Neural progenitor cell (in vitro differentiated cells): Measurements from ENCODE around the gene TSR3. TPM values are rescaled to one million over a fixed set of nuclear protein-coding genes. Genes with fewer than 3 reads are reported as not detected.

ENCODE experiments used
- DNase-seq: peaks from one replicate; pipeline ENCODE4 v3.0.0-alpha.2; 2016; ENCODE audit warnings: low spot score
- H2AFZ ChIP-seq: fragments of 200-600 bp; sonication (generic); replicated peaks from 2 replicates; pipeline ENCODE4 v1.6.1; 2016; ENCODE audit warnings: antibody characterized with exemption
- H3F3A ChIP-seq: fragments of 200-600 bp; sonication (generic); 2 replicates; pipeline ENCODE4 v1.6.1; 2016; ENCODE audit warnings: antibody characterized with exemption, low read depth
- H3K27ac ChIP-seq: fragments of 200-600 bp; sonication (generic); 2 replicates; pipeline ENCODE4 v1.5.1; 2016; ENCODE audit warnings: mild to moderate bottlenecking
- H3K27me3 ChIP-seq: fragments of 200-600 bp; sonication (generic); 2 replicates; pipeline ENCODE4 v1.6.1; 2016; ENCODE audit warnings: mild to moderate bottlenecking, moderate library complexity
- H3K36me3 ChIP-seq: fragments of 200-600 bp; sonication (generic); 2 replicates; pipeline ENCODE4 v1.5.1; 2016
- H3K4me1 ChIP-seq: fragments of 200-600 bp; sonication (generic); 2 replicates; pipeline ENCODE4 v1.6.1; 2016; ENCODE audit warnings: mixed run types
- H3K4me2 ChIP-seq: fragments of 200-600 bp; sonication (generic); 2 replicates; pipeline ENCODE4 v1.6.1; 2016
- H3K4me3 ChIP-seq: fragments of 200-600 bp; sonication (generic); 2 replicates; pipeline ENCODE4 v1.5.1; 2016
- H3K79me2 ChIP-seq: fragments of 200-600 bp; sonication (generic); 2 replicates; pipeline ENCODE4 v1.6.1; 2016; ENCODE audit warnings: low read depth
- H3K9ac ChIP-seq: fragments of 200-600 bp; sonication (generic); 2 replicates; pipeline ENCODE4 v1.6.1; 2016
- H3K9me3 ChIP-seq: fragments of 200-600 bp; sonication (generic); 2 replicates; pipeline ENCODE4 v1.5.1; 2016; ENCODE audit warnings: low read depth
- H4K20me1 ChIP-seq: fragments of 200-600 bp; sonication (generic); 2 replicates; pipeline ENCODE4 v1.6.1; 2016; ENCODE audit warnings: low read depth
- H3K27ac Mint-ChIP-seq: 3 replicates; pipeline ENCODE4 v1.8.0; 2021; ENCODE audit warnings: mixed read lengths
- H3K27me3 Mint-ChIP-seq: 2 replicates; pipeline ENCODE4 v1.8.0; 2022; ENCODE audit warnings: low read depth, mild to moderate bottlenecking, inconsistent platforms, moderate library complexity, mixed read lengths; ENCODE audit not compliant: insufficient read depth
- H3K36me3 Mint-ChIP-seq: 3 replicates; pipeline ENCODE4 v1.8.0; 2021; ENCODE audit warnings: mixed read lengths
- H3K4me1 Mint-ChIP-seq: 3 replicates; pipeline ENCODE4 v1.8.0; 2021; ENCODE audit warnings: mixed read lengths
- H3K4me3 Mint-ChIP-seq: 3 replicates; pipeline ENCODE4 v1.8.0; 2021; ENCODE audit warnings: mild to moderate bottlenecking, moderate library complexity, mixed read lengths
- H3K9me3 Mint-ChIP-seq: 3 replicates; pipeline ENCODE4 v1.8.0; 2020; ENCODE audit warnings: mixed read lengths
- CTCF ChIP-seq: fragments of 200-600 bp; sonication (generic); IDR thresholded peaks from 2 replicates; pipeline ENCODE4 v1.5.1; 2017; ENCODE audit warnings: antibody characterized with exemption, mild to moderate bottlenecking
- EZH2 ChIP-seq: fragments of 200-600 bp; sonication (generic); IDR thresholded peaks from 2 replicates; pipeline ENCODE4 v1.6.1; 2017; ENCODE audit warnings: antibody characterized with exemption, mild to moderate bottlenecking, moderate library complexity
- EZH2phosphoT487 ChIP-seq: fragments of 200-600 bp; sonication (generic); IDR thresholded peaks from 2 replicates; pipeline ENCODE4 v1.6.1; 2017; ENCODE audit warnings: antibody characterized with exemption
- total RNA-seq: library from RNA; depleted of rRNA; stranded (reverse); fragments of >200 nt; gene quantifications from 2 replicates; pipeline ENCODE4 v1.2.3, GENCODE V29; 2015; ENCODE audit warnings: low replicate concordance

TSR3 gene
- total RNA-seq, 1 donor from 2014 or later: 22.4 TPM

- H3K4me1 ChIP-seq: peaks cover 15% of the 10 kb centered on the region
- H3K27me3 Mint-ChIP-seq: peaks cover 8% of the 10 kb centered on the region
Observed at GRCh38 chr16:1338855-1339675, 12.6 kb downstream of the TSR3 start.

GRCh38 chr16:1338119-1338730 lies 13.5 kb downstream of the TSR3 start:
- peaks cover 10% of the 10 kb centered on the region for H3F3A ChIP-seq
- no peak overlapping the region for H2AFZ ChIP-seq
- no peaks in the 10 kb centered on the region for H3K36me3 ChIP-seq
- peaks cover 52% of the 10 kb centered on the region for H4K20me1 ChIP-seq
- TF ChIP-seq CTCF (peak; percentile 56), EZH2 (no peak)
- Mint-ChIP-seq H3K9me3 (no peaks in the 10 kb centered on the region), H3K36me3 (no peaks in the 10 kb centered on the region), H3K4me3 (no peak overlapping the region), H3K27ac (no peak overlapping the region), H3K27me3 (peaks cover 4% of the 10 kb centered on the region), H3K4me1 (peaks cover 36% of the 10 kb centered on the region)
- H3K4me1 ChIP-seq: peaks cover 13% of the 10 kb centered on the region
- no peak overlapping the region for H3K4me2 ChIP-seq
- H3K79me2 ChIP-seq: no peaks in the 10 kb centered on the region
- peak; percentile 82 for DNase-seq
- no peak overlapping the region for H3K27ac ChIP-seq
- peaks cover 96% of the 10 kb centered on the region for H3K27me3 ChIP-seq
- no peak overlapping the region for H3K9ac ChIP-seq
- no peaks in the 10 kb centered on the region for H3K9me3 ChIP-seq
- no peak overlapping the region for H3K4me3 ChIP-seq

More at GRCh38 chr16:1338855-1339675, 12.6 kb downstream of the TSR3 start:
- H3K36me3 Mint-ChIP-seq: no peaks in the 10 kb centered on the region
- no peaks in the 10 kb centered on the region for H3K79me2 ChIP-seq
- H3K27ac ChIP-seq: no peak overlapping the region
- peaks cover 39% of the 10 kb centered on the region for H3K4me1 Mint-ChIP-seq
- no peaks in the 10 kb centered on the region for H3K9me3 Mint-ChIP-seq
- H3K4me2 ChIP-seq: no peak overlapping the region
- no peak overlapping the region for H3K4me3 ChIP-seq
- no peak for DNase-seq
- peaks cover 96% of the 10 kb centered on the region for H3K27me3 ChIP-seq
- H3K27ac Mint-ChIP-seq: no peak overlapping the region
- peaks cover 10% of the 10 kb centered on the region for H3F3A ChIP-seq
- TF ChIP-seq CTCF (no peak), EZH2 (no peak), EZH2phosphoT487 (no peak)
- peaks cover 46% of the 10 kb centered on the region for H4K20me1 ChIP-seq
- no peaks in the 10 kb centered on the region for H3K9me3 ChIP-seq
- H2AFZ ChIP-seq: no peak overlapping the region
- H3K9ac ChIP-seq: no peak overlapping the region
- peak overlapping the region; percentile 38 for H3K4me3 Mint-ChIP-seq
- no peaks in the 10 kb centered on the region for H3K36me3 ChIP-seq

- DNase-seq: peak; percentile 76
- Histone ChIP-seq H3K36me3 (no peaks in the 10 kb centered on the region), H3K4me3 (no peak overlapping the region), H3F3A (peaks cover 17% of the 10 kb centered on the region), H3K27ac (no peak overlapping the region), H3K79me2 (no peaks in the 10 kb centered on the region), H3K4me1 (peaks cover 10% of the 10 kb centered on the region), H4K20me1 (peaks cover 57% of the 10 kb centered on the region), H3K9ac (no peak overlapping the region), H3K27me3 (peaks cover 99% of the 10 kb centered on the region), H3K9me3 (no peaks in the 10 kb centered on the region), H3K4me2 (no peak overlapping the region), H2AFZ (no peak overlapping the region)
- H3K4me3 Mint-ChIP-seq: peak overlapping the region; percentile 21
- H3K9me3 Mint-ChIP-seq: no peaks in the 10 kb centered on the region
- no peaks in the 10 kb centered on the region for H3K36me3 Mint-ChIP-seq
- H3K27ac Mint-ChIP-seq: no peak overlapping the region
- peaks cover 33% of the 10 kb centered on the region for H3K4me1 Mint-ChIP-seq
- H3K27me3 Mint-ChIP-seq: peaks cover 7% of the 10 kb centered on the region
- no peak for TF ChIP-seq EZH2
- no peak for TF ChIP-seq EZH2phosphoT487
- TF ChIP-seq CTCF: no peak
Observed at GRCh38 chr16:1337486-1337885, 14.2 kb downstream of the TSR3 start.
